ENCODE measurements around the gene AOC2.

DNA sequence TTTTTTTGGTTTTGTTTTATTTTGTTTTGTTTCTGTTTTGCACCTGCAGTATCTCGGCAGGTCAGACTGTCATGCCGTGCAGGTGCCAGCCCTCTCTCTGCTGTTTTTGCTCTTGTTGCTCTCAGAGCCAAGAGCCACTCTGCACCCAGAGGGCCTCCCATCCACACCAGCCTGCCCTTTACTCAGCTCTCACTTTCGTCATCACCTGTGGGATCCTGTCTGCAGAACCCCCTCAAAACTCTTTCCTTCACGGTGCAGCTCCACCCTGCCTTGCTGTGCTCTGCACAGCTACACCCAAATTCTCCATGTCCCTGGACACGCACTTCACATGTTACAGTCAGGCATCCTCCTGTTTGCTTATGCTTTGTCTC lies 9.2 kb downstream of the AOC2 start:
- TF ChIP-seq, protein P1, sequence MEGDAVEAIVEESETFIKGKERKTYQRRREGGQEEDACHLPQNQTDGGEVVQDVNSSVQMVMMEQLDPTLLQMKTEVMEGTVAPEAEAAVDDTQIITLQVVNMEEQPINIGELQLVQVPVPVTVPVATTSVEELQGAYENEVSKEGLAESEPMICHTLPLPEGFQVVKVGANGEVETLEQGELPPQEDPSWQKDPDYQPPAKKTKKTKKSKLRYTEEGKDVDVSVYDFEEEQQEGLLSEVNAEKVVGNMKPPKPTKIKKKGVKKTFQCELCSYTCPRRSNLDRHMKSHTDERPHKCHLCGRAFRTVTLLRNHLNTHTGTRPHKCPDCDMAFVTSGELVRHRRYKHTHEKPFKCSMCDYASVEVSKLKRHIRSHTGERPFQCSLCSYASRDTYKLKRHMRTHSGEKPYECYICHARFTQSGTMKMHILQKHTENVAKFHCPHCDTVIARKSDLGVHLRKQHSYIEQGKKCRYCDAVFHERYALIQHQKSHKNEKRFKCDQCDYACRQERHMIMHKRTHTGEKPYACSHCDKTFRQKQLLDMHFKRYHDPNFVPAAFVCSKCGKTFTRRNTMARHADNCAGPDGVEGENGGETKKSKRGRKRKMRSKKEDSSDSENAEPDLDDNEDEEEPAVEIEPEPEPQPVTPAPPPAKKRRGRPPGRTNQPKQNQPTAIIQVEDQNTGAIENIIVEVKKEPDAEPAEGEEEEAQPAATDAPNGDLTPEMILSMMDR (IDR thresholded peaks at IDR 0.05): no peak
- TF ChIP-seq POLR2A (IDR thresholded peaks at IDR 0.05) (no peak), POLR2AphosphoS5 (IDR thresholded peaks at IDR 0.05) (no peak)

Measured in breast epithelium (tissue), 3 donors.